HG02678 (cell line): ENCODE measurements around the gene CUL3.
"Not testable (repeated sequence)": the region's sequence is repeated elsewhere in the genome, so short reads cannot be mapped to it uniquely, and the experiment has no call there.

ENCODE experiments used
- ATAC-seq: cut with Tn5 transposase; IDR thresholded peaks from one replicate; pipeline ENCODE4 v1.9.1; 2021; ENCODE audit warnings: mild to moderate bottlenecking, moderate library complexity; ENCODE audit not compliant: unreplicated experiment

Gene CUL3

GRCh38 chr2:224485081-224486014 lies 99.8 kb downstream of the CUL3 start:
- not testable (repeated sequence) for ATAC-seq

- no peak for ATAC-seq
Measured at GRCh38 chr2:224479826-224480225, 105.3 kb downstream of the CUL3 start.

- no peak for ATAC-seq
Measured at GRCh38 chr2:224472827-224473226, 112.3 kb downstream of the CUL3 start.

GRCh38 chr2:224472137-224472536 lies 113.0 kb downstream of the CUL3 start:
- no peak for ATAC-seq

- no peak for ATAC-seq
Measured at GRCh38 chr2:224469374-224469964, 115.7 kb downstream of the CUL3 start.

- ATAC-seq, result no peak
Measured at GRCh38 chr2:224466304-224466895, 118.8 kb downstream of the CUL3 start.

- no peak for ATAC-seq
Measured at GRCh38 chr2:224461391-224461790, 123.8 kb downstream of the CUL3 start.

- ATAC-seq, result no peak
Measured at GRCh38 chr2:224457408-224458096, 127.6 kb downstream of the CUL3 start.

GRCh38 chr2:224453892-224454291 lies 131.3 kb downstream of the CUL3 start:
- ATAC-seq, result no peak

GRCh38 chr2:224449212-224450147 lies 135.7 kb downstream of the CUL3 start:
- no peak for ATAC-seq

GRCh38 chr2:224448236-224448635 lies 136.9 kb downstream of the CUL3 start:
- no peak for ATAC-seq

- ATAC-seq, result no peak
Measured at GRCh38 chr2:224444783-224445182, 140.4 kb downstream of the CUL3 start.

GRCh38 chr2:224444021-224444420 lies 141.1 kb downstream of the CUL3 start:
- no peak for ATAC-seq

- ATAC-seq, result peak; percentile 58
Measured at GRCh38 chr2:224442071-224442967, 142.8 kb downstream of the CUL3 start.

GRCh38 chr2:224440988-224441387 lies 144.2 kb downstream of the CUL3 start:
- ATAC-seq, result no peak

GRCh38 chr2:224438726-224439125 lies 146.4 kb downstream of the CUL3 start:
- no peak for ATAC-seq

GRCh38 chr2:224436634-224437033 lies 148.5 kb downstream of the CUL3 start:
- ATAC-seq, result no peak

- ATAC-seq, result no peak
Measured at GRCh38 chr2:224434618-224435017, 150.5 kb downstream of the CUL3 start.

- no peak for ATAC-seq
Measured at GRCh38 chr2:224433442-224433841, 151.7 kb downstream of the CUL3 start.
